Measurements from ENCODE around the gene MYH14. TPM values are rescaled to one million over a fixed set of nuclear protein-coding genes. Genes with fewer than 3 reads are reported as not detected.

MYH14 gene
- total and polyA plus RNA-seq, 10 of the 15 experiments (the other 5 are each of a cell fraction or from before 2014, with no cell fraction given) = 0.06 to 0.69 (median 0.15) TPM; not detected in 4

DNA sequence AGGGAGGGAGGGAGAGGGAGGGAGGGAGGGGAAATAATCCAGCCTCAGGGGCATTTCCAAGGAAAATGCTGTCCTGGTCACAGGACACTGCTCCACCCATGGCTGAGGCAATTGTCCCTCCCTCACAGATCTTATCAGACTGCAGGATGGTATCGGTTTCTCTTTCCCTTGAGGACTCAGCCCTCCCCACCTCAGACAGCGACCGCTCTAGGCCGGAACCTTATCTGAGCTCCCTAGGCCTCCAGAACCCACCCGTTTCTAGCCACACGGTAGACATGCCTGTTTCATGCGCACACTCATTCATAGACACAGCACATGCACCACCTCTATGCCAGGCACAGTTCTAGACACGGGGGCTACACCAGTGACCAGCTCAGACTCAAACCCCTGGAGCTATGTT lies 30.3 kb upstream of the MYH14 start:
- no peaks in the 10 kb centered on the region for H3K27me3 ChIP-seq (replicated peaks in 1 of 2; ENCODE audit: control insufficient read depth in 2 of 2, insufficient read depth in 2 of 2, low read length in 1 of 2)
- WGBS (ENCODE audit: insufficient coverage, insufficient replicate concordance, low lambda C conversion rate, missing lambda C conversion rate) = 53% methylated on average over 8 of the region's 8 CpGs
- POLR2A ChIA-PET = interaction anchor here (0.5 to 1.7 kb wide), 5 partner anchors 8 to 173 kb away, joined by 3 to 7 read pairs (median 5); partner anchors contain the start of gene KCNC3
- peak; percentile 94 for ATAC-seq
- no peaks in the 10 kb centered on the region; the same call in 2 of the 3 replicates for H3K9me3 ChIP-seq (replicated peaks; ENCODE audit: control insufficient read depth, insufficient read depth, low read length)
- peak overlapping the region; percentile 19; the same call in 1 of the 2 replicates for H2AFZ ChIP-seq (ENCODE audit: control insufficient read depth, low read depth, low read length)
- RAD21 ChIA-PET (ENCODE audit: unreplicated experiment) = interaction anchor here (0.8 to 1.6 kb wide), 2 partner anchors 94 to 156 kb away, joined by 5 read pairs; partner anchors contain the start of gene KCNC3
- H4K20me1 ChIP-seq (ENCODE audit: control insufficient read depth, insufficient read depth) = no peaks in the 10 kb centered on the region
- no peaks in the 10 kb centered on the region for H3K36me3 ChIP-seq (ENCODE audit: control insufficient read depth in 2 of 2, insufficient read depth in 2 of 2, low read length in 1 of 2)
- no peak overlapping the region for H3K4me2 ChIP-seq (ENCODE audit: control insufficient read depth, insufficient read depth)
- no TSS peak for BruUV-seq (replicated peaks)
- in situ Hi-C loops (cut with MboI) = no loop called here
- intact Hi-C loops (cut with micrococcal nuclease; ENCODE audit: unreplicated experiment) = no loop called here
- H3K4me3 ChIP-seq = no peak overlapping the region
- CTCF ChIA-PET = interaction anchor here (1.4 kb wide), 1 partner anchor 9 kb away, joined by 4 read pairs; no protein-coding TSS in a partner anchor
- FAIRE-seq = no peak
- peak overlapping the region; percentile 18; the same call in 1 of the 2 replicates for H3K27ac ChIP-seq (ENCODE audit: control insufficient read depth, insufficient read depth)
- SMC1A ChIA-PET (ENCODE audit: uncharacterized antibody, unreplicated experiment) = interaction anchor here (0.7 kb wide), 1 partner anchor 168 kb away, joined by 3 read pairs; no protein-coding TSS in a partner anchor
- no peaks in the 10 kb centered on the region for H3K79me2 ChIP-seq (ENCODE audit: control insufficient read depth, insufficient read depth, low read length)
- H3K4me1 ChIP-seq (ENCODE audit: control insufficient read depth, insufficient read depth, low read length) = peaks cover 3% of the 10 kb centered on the region; the same call in 1 of the 2 replicates
- DNase-seq (ENCODE audit: low read depth, low spot score) = peak; percentile 36
- H3K9ac ChIP-seq (ENCODE audit: control insufficient read depth, insufficient read depth, low read length) = no peak overlapping the region
- no peak for TF ChIP-seq CHD2 (IDR thresholded peaks at IDR 0.05; ENCODE audit: borderline replicate concordance, low read depth, low read length)
- TF ChIP-seq, protein P1, sequence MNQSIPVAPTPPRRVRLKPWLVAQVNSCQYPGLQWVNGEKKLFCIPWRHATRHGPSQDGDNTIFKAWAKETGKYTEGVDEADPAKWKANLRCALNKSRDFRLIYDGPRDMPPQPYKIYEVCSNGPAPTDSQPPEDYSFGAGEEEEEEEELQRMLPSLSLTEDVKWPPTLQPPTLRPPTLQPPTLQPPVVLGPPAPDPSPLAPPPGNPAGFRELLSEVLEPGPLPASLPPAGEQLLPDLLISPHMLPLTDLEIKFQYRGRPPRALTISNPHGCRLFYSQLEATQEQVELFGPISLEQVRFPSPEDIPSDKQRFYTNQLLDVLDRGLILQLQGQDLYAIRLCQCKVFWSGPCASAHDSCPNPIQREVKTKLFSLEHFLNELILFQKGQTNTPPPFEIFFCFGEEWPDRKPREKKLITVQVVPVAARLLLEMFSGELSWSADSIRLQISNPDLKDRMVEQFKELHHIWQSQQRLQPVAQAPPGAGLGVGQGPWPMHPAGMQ (IDR thresholded peaks at IDR 0.05; ENCODE audit: borderline replicate concordance) = no peak
- TF ChIP-seq YBX1 (IDR thresholded peaks at IDR 0.05) = no peak
- TF ChIP-seq JUND (IDR thresholded peaks at IDR 0.05; ENCODE audit: low read depth, low read length) = no peak
- TF ChIP-seq, protein P2, sequence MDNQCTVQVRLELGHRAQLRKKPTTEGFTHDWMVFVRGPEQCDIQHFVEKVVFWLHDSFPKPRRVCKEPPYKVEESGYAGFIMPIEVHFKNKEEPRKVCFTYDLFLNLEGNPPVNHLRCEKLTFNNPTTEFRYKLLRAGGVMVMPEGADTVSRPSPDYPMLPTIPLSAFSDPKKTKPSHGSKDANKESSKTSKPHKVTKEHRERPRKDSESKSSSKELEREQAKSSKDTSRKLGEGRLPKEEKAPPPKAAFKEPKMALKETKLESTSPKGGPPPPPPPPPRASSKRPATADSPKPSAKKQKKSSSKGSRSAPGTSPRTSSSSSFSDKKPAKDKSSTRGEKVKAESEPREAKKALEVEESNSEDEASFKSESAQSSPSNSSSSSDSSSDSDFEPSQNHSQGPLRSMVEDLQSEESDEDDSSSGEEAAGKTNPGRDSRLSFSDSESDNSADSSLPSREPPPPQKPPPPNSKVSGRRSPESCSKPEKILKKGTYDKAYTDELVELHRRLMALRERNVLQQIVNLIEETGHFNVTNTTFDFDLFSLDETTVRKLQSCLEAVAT (IDR thresholded peaks at IDR 0.05) = peak; percentile 36; the same call in 1 of the 2 replicates
- no peak for TF ChIP-seq RUNX3 (IDR thresholded peaks at IDR 0.05; ENCODE audit: low read length)
- TF ChIP-seq, protein P3, sequence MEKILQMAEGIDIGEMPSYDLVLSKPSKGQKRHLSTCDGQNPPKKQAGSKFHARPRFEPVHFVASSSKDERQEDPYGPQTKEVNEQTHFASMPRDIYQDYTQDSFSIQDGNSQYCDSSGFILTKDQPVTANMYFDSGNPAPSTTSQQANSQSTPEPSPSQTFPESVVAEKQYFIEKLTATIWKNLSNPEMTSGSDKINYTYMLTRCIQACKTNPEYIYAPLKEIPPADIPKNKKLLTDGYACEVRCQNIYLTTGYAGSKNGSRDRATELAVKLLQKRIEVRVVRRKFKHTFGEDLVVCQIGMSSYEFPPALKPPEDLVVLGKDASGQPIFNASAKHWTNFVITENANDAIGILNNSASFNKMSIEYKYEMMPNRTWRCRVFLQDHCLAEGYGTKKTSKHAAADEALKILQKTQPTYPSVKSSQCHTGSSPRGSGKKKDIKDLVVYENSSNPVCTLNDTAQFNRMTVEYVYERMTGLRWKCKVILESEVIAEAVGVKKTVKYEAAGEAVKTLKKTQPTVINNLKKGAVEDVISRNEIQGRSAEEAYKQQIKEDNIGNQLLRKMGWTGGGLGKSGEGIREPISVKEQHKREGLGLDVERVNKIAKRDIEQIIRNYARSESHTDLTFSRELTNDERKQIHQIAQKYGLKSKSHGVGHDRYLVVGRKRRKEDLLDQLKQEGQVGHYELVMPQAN (conservative IDR thresholded peaks at IDR 0.05) = no peak
- TF ChIP-seq IRF4 (IDR thresholded peaks at IDR 0.05; ENCODE audit: low read depth, low read length) = 0 out of 2 replicates have a peak, but pooled peaks have one; percentile 25
- TF ChIP-seq, protein P4, sequence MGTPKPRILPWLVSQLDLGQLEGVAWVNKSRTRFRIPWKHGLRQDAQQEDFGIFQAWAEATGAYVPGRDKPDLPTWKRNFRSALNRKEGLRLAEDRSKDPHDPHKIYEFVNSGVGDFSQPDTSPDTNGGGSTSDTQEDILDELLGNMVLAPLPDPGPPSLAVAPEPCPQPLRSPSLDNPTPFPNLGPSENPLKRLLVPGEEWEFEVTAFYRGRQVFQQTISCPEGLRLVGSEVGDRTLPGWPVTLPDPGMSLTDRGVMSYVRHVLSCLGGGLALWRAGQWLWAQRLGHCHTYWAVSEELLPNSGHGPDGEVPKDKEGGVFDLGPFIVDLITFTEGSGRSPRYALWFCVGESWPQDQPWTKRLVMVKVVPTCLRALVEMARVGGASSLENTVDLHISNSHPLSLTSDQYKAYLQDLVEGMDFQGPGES (IDR thresholded peaks at IDR 0.05) = no peak
- TF ChIP-seq, protein P5, sequence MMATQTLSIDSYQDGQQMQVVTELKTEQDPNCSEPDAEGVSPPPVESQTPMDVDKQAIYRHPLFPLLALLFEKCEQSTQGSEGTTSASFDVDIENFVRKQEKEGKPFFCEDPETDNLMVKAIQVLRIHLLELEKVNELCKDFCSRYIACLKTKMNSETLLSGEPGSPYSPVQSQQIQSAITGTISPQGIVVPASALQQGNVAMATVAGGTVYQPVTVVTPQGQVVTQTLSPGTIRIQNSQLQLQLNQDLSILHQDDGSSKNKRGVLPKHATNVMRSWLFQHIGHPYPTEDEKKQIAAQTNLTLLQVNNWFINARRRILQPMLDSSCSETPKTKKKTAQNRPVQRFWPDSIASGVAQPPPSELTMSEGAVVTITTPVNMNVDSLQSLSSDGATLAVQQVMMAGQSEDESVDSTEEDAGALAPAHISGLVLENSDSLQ (IDR thresholded peaks at IDR 0.05) = no peak
- no peak for TF ChIP-seq SMARCA5 (IDR thresholded peaks at IDR 0.05)
- TF ChIP-seq IKZF1 (conservative IDR thresholded peaks at IDR 0.05) = 0 out of 2 replicates have a peak, but pooled peaks have one; percentile 31
- no peak for TF ChIP-seq POLR2A (IDR thresholded peaks at IDR 0.05; ENCODE audit: low read depth, low read length)
- TF ChIP-seq IKZF2 (IDR thresholded peaks at IDR 0.05) = 0 out of 4 replicates have a peak, but pooled peaks of 1 of the 2 experiments have one; percentile 18
- TF ChIP-seq BRCA1 (IDR thresholded peaks at IDR 0.05; ENCODE audit: low read depth, low read length) = no peak

All from GM12878 (cell line).